ENCODE results near the gene ZNF557. TPM values are rescaled to one million over a fixed set of nuclear protein-coding genes. Genes with fewer than 3 reads are reported as not detected.

ZNF557 gene
- total RNA-seq, 1 donor from 2014 or later: 12.9 TPM

DNA sequence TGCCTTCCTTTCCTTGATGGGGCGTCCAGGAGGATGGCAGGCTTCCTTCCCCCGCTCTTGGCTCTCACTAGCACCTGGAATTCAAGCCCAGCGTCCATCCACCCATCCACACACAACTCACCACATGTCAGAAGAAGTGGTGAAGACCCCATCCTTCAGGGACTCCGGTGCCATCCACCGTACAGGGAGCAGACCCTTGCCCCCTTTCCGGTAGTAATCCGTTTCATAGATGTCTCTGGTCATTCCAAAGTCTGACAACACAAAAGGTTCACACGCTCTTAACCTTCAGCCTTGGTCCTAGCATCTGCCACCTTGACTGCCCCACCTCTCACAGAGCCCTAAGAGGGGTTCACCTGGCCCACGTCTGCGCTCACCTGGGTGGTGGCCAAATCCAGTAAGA is 51.0 kb downstream of the ZNF557 start:
- TF ChIP-seq EZH2phosphoT487 (IDR thresholded peaks at IDR 0.05) (no peak), EZH2 (IDR thresholded peaks at IDR 0.05) (no peak), CTCF (IDR thresholded peaks at IDR 0.05) (no peak)
- no peaks in the 10 kb centered on the region for H4K20me1 ChIP-seq (ENCODE audit: low read depth)
- no peaks in the 10 kb centered on the region for H3F3A ChIP-seq (ENCODE audit: low read depth)
- Mint-ChIP-seq H3K27me3 (ENCODE audit: insufficient read depth, low read depth) (no peaks in the 10 kb centered on the region), H3K36me3 (peaks cover 25% of the 10 kb centered on the region), H3K9me3 (peaks cover 4% of the 10 kb centered on the region), H3K4me1 (no peaks in the 10 kb centered on the region), H3K4me3 (no peak overlapping the region), H3K27ac (no peak overlapping the region)
- H3K36me3 ChIP-seq: no peaks in the 10 kb centered on the region
- H3K79me2 ChIP-seq (ENCODE audit: low read depth): no peaks in the 10 kb centered on the region
- no peaks in the 10 kb centered on the region for H3K9me3 ChIP-seq (ENCODE audit: low read depth)
- H3K4me2 ChIP-seq: no peak overlapping the region
- no peaks in the 10 kb centered on the region for H3K27me3 ChIP-seq
- no peak overlapping the region for H3K27ac ChIP-seq
- no peak overlapping the region for H2AFZ ChIP-seq (replicated peaks)
- H3K9ac ChIP-seq: no peak overlapping the region
- no peaks in the 10 kb centered on the region for H3K4me1 ChIP-seq
- no peak for DNase-seq (ENCODE audit: low spot score)
- no peak overlapping the region for H3K4me3 ChIP-seq

DNA sequence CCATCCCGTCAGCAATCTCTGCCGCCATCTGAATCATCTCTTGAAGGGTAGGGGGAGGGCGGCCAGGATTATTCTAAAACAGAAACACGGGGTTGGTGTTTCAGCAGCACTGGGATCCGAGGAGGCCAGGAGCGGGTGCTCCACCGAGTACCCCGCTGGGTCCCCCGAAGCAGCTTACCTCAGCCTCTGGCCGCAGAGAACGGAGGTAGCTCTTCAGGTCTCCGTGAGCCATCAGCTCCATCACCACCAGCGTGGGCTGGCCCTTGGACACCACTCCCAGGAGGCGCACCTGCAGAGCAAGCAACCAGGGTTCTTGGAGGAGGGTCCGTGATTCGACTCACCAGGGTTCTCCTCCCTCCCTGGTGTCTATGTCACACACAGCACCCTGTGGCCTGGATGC is 53.2 kb downstream of the ZNF557 start:
- Histone ChIP-seq H3K36me3 (peaks cover 5% of the 10 kb centered on the region), H3F3A (ENCODE audit: low read depth) (no peaks in the 10 kb centered on the region), H3K79me2 (ENCODE audit: low read depth) (no peaks in the 10 kb centered on the region), H3K9ac (no peak overlapping the region), H3K27me3 (no peaks in the 10 kb centered on the region), H3K4me3 (no peak overlapping the region), H3K4me2 (no peak overlapping the region), H2AFZ (replicated peaks) (no peak overlapping the region), H4K20me1 (ENCODE audit: low read depth) (no peaks in the 10 kb centered on the region), H3K4me1 (no peaks in the 10 kb centered on the region), H3K9me3 (ENCODE audit: low read depth) (no peaks in the 10 kb centered on the region), H3K27ac (no peak overlapping the region)
- Mint-ChIP-seq H3K36me3 (peaks cover 30% of the 10 kb centered on the region), H3K27me3 (ENCODE audit: insufficient read depth, low read depth) (no peaks in the 10 kb centered on the region), H3K9me3 (peaks cover 4% of the 10 kb centered on the region), H3K4me3 (no peak overlapping the region), H3K4me1 (no peaks in the 10 kb centered on the region), H3K27ac (no peak overlapping the region)
- DNase-seq (ENCODE audit: low spot score): no peak
- no peak for TF ChIP-seq EZH2 (IDR thresholded peaks at IDR 0.05)
- no peak for TF ChIP-seq EZH2phosphoT487 (IDR thresholded peaks at IDR 0.05)
- no peak for TF ChIP-seq CTCF (IDR thresholded peaks at IDR 0.05)

GRCh38 chr19:7124782-7125181 is 55.3 kb downstream of the ZNF557 start:
- H3K36me3 Mint-ChIP-seq: peaks cover 23% of the 10 kb centered on the region
- H3K4me3 ChIP-seq: no peak overlapping the region
- no peaks in the 10 kb centered on the region for H3K27me3 Mint-ChIP-seq (ENCODE audit: insufficient read depth, low read depth)
- H3K9ac ChIP-seq: no peak overlapping the region
- H4K20me1 ChIP-seq (ENCODE audit: low read depth): no peaks in the 10 kb centered on the region
- H3K27me3 ChIP-seq: no peaks in the 10 kb centered on the region
- no peaks in the 10 kb centered on the region for H3K4me1 ChIP-seq
- H3K4me1 Mint-ChIP-seq: no peaks in the 10 kb centered on the region
- no peak overlapping the region for H2AFZ ChIP-seq (replicated peaks)
- peaks cover 4% of the 10 kb centered on the region for H3K9me3 Mint-ChIP-seq
- H3K36me3 ChIP-seq: peaks cover 5% of the 10 kb centered on the region
- H3K79me2 ChIP-seq (ENCODE audit: low read depth): no peaks in the 10 kb centered on the region
- H3K4me2 ChIP-seq: no peak overlapping the region
- no peak for TF ChIP-seq EZH2 (IDR thresholded peaks at IDR 0.05)
- no peak overlapping the region for H3K27ac ChIP-seq
- no peaks in the 10 kb centered on the region for H3F3A ChIP-seq (ENCODE audit: low read depth)
- no peaks in the 10 kb centered on the region for H3K9me3 ChIP-seq (ENCODE audit: low read depth)
- no peak overlapping the region for H3K4me3 Mint-ChIP-seq
- DNase-seq (ENCODE audit: low spot score): no peak
- H3K27ac Mint-ChIP-seq: no peak overlapping the region

DNA sequence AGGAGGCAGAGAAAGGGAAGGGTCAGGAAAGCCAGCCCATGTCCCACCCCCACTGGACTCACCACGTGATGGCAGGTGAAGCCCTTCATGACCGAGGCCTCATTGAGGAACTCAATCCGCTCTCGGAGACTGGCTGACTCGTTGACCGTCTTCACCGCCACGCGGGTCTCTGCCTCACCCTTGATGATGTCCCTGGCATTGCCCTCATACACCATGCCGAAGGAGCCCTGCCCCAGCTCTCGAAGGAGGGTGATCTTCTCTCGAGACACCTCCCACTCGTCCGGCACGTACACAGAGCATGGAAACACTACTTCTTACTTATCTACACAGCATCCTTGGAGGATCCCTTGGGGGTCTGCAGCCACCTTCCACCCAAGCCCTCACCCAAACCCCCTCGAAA is 55.7 kb downstream of the ZNF557 start:
- no peaks in the 10 kb centered on the region for H3F3A ChIP-seq (ENCODE audit: low read depth)
- no peak for DNase-seq (ENCODE audit: low spot score)
- TF ChIP-seq CTCF (IDR thresholded peaks at IDR 0.05) (no peak), EZH2 (IDR thresholded peaks at IDR 0.05) (no peak), EZH2phosphoT487 (IDR thresholded peaks at IDR 0.05) (no peak)
- H3K4me3 ChIP-seq: no peak overlapping the region
- H3K27me3 ChIP-seq: no peaks in the 10 kb centered on the region
- H4K20me1 ChIP-seq (ENCODE audit: low read depth): no peaks in the 10 kb centered on the region
- H3K4me2 ChIP-seq: no peak overlapping the region
- H3K4me1 ChIP-seq: no peaks in the 10 kb centered on the region
- Mint-ChIP-seq H3K4me1 (no peaks in the 10 kb centered on the region), H3K4me3 (no peak overlapping the region), H3K27me3 (ENCODE audit: insufficient read depth, low read depth) (no peaks in the 10 kb centered on the region), H3K9me3 (peaks cover 4% of the 10 kb centered on the region), H3K27ac (no peak overlapping the region), H3K36me3 (peaks cover 23% of the 10 kb centered on the region)
- no peaks in the 10 kb centered on the region for H3K79me2 ChIP-seq (ENCODE audit: low read depth)
- no peaks in the 10 kb centered on the region for H3K9me3 ChIP-seq (ENCODE audit: low read depth)
- no peak overlapping the region for H2AFZ ChIP-seq (replicated peaks)
- no peak overlapping the region for H3K27ac ChIP-seq
- H3K9ac ChIP-seq: no peak overlapping the region
- H3K36me3 ChIP-seq: peaks cover 5% of the 10 kb centered on the region

All from neural progenitor cell (in vitro differentiated cells).